Measurements from ENCODE around the gene EVL. TPM values are rescaled to one million over a fixed set of nuclear protein-coding genes. Genes with fewer than 3 reads are reported as not detected.

Gene EVL
- total and polyA plus RNA-seq, 2 of the 8 experiments (the other 6 are each of a cell fraction or from before 2014, with no cell fraction given): 30.7 to 64.6 TPM

DNA sequence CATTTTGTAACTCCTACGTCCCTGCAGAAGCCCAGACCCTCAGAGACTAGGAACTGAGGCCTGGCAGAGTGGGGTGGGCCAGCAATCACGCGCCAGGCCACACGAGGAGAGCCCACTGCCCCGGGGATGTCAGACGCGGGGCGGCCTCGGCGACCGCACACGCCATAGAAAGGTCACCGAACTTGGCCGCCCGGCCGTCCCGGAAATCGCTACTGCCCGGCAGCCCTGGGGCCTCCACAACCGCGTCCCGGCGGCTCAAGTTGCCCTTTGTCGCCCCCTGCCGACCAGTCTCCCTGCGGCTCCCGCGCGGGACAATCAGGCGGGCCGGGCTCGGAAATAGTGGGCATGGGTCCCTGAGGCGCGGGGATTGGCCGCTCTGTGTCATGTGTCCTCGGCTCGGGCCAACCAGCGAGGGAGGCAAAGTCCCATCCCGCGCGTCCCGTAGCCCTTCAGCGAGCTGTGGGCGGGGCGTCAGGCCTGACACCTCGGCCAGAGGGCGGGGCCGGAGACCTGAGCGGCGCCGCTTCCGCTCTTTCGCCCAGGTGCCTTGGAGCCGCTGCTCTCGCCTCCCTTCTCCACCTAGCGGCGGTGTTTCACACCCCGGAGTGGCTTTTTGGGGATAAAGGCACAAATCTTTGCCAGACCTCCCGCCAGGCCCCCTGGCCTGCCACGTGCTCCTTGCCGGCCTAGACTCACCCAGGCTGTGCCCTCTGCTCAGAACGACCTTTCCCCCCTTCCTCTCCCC lies 127.6 kb downstream of the EVL start (continued):
- no peak for TF ChIP-seq CHD1 (IDR thresholded peaks at IDR 0.05; ENCODE audit: low read depth, low read length)
- no peak for TF ChIP-seq HDAC6 (IDR thresholded peaks at IDR 0.05; ENCODE audit: low read depth, low read length)
- peak; percentile 49 for TF ChIP-seq TAF1 (IDR thresholded peaks at IDR 0.05; ENCODE audit: low read depth, low read length)
- TF ChIP-seq CREB1 (IDR thresholded peaks at IDR 0.05): peak; percentile 56; the same call in 1 of the 2 replicates
- TF ChIP-seq GTF2F1 (IDR thresholded peaks at IDR 0.05; ENCODE audit: borderline replicate concordance, low read depth, low read length): 0 out of 2 replicates have a peak, but pooled peaks have one; percentile 44
- TF ChIP-seq, protein P1, sequence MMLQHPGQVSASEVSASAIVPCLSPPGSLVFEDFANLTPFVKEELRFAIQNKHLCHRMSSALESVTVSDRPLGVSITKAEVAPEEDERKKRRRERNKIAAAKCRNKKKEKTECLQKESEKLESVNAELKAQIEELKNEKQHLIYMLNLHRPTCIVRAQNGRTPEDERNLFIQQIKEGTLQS (IDR thresholded peaks at IDR 0.05; ENCODE audit: insufficient read depth, low read depth, low read length): peak; percentile 67; the same call in 1 of the 2 replicates
- TF ChIP-seq HDAC2 (IDR thresholded peaks at IDR 0.05; ENCODE audit: borderline replicate concordance in 1 of 2, low read depth in 2 of 2, low read length in 2 of 2): 0 out of 4 replicates have a peak, but pooled peaks of 1 of the 2 experiments have one; percentile 17

MicroRNA genes within 50 kb of the gene (microRNA counts, 767-probe panel; counts per million panel counts)
- microRNA hsa-miR-151b (879 counts per million, percentile 95 among the panel's probes with 10 or more counts), microRNA hsa-miR-342-3p (879 counts per million, percentile 95 among the panel's probes with 10 or more counts), microRNA hsa-miR-342-5p (879 counts per million, percentile 95 among the panel's probes with 10 or more counts)

Small RNA genes within 50 kb of the gene (microRNA-seq; reads per million reads assigned to microRNA genes)
- gene MIR151B (ENCODE audit: borderline microRNAs expressed in 2 of 2, borderline number of aligned reads in 2 of 2, borderline replicate concordance in 1 of 2) (0.46 to 2.4 reads per million in 2 experiments), gene MIR342 (ENCODE audit: borderline microRNAs expressed in 2 of 2, borderline number of aligned reads in 2 of 2, borderline replicate concordance in 1 of 2) (304 to 498 reads per million in 2 experiments)

Small RNA genes within 50 kb of the gene (small RNA-seq; reads per million reads assigned to genes)
- 1.5 reads per million for gene MIR151B (ENCODE audit: insufficient read depth)
- 378 reads per million, percentile 99 among the genes with 10 or more reads in this experiment for gene MIR342 (ENCODE audit: insufficient read depth)

Other genes starting within 250 kb of the EVL start
- 0.61 and 0.94 TPM in 2 replicates for gene DEGS2, start 94.2 kb downstream of the EVL start, total RNA-seq (2021; fragmentation: NEBNext Ultra II Directional; extraction: Animal tissue kit (Norgen Biotek cat#: 25700))
- 0.60 and 0.82 TPM in 2 replicates for gene DEGS2, start 94.2 kb downstream of the EVL start, polyA plus RNA-seq (2011; rRNA removed)
- 106 and 119 TPM in 2 replicates for gene YY1, start 173.7 kb downstream of the EVL start, total RNA-seq (2021; fragmentation: NEBNext Ultra II Directional; extraction: Animal tissue kit (Norgen Biotek cat#: 25700))
- 26.4 and 27.0 TPM in 2 replicates for gene YY1, start 173.7 kb downstream of the EVL start, polyA plus RNA-seq (2011; rRNA removed)
- 135 TPM in 2 replicates for gene SLC25A29, start 241.0 kb downstream of the EVL start, total RNA-seq (2021; fragmentation: NEBNext Ultra II Directional; extraction: Animal tissue kit (Norgen Biotek cat#: 25700))
- 177 and 264 TPM in 2 replicates for gene SLC25A29, start 241.0 kb downstream of the EVL start, polyA plus RNA-seq (2011; rRNA removed)

Measured in H1 (cell line).